Measurements from ENCODE around the gene ZC3H6. TPM values are rescaled to one million over a fixed set of nuclear protein-coding genes. Genes with fewer than 3 reads are reported as not detected.
"Not testable (repeated sequence)": the region's sequence is repeated elsewhere in the genome, so short reads cannot be mapped to it uniquely, and the experiment has no call there.

ZC3H6 gene
- total and polyA plus RNA-seq, 12 donors: 2.5 to 19.0 (median 9.5) TPM

- H3K4me3 ChIP-seq: no peak overlapping the region
- H3K9me3 ChIP-seq (replicated peaks in 1 of 3): no peaks in the 10 kb centered on the region
- no peaks in the 10 kb centered on the region for H3K27me3 ChIP-seq
- WGBS, 4 donors: 89 to 91% (median 91%) methylated on average over 30 of the region's 30 CpGs
- no peaks in the 10 kb centered on the region for H3K36me3 ChIP-seq (replicated peaks in 1 of 2)
- intact Hi-C loops (cut with DNase I): no loop called here
- no peak overlapping the region for H3K27ac ChIP-seq
- TF ChIP-seq CTCF (IDR thresholded peaks at IDR 0.05): no peak
- no peak for TF ChIP-seq POLR2A (IDR thresholded peaks at IDR 0.05)
- H3K4me1 ChIP-seq (replicated peaks in 1 of 2): no peaks in the 10 kb centered on the region
- DNase-seq: no peak
These were observed 69.9 kb downstream of the ZC3H6 start for GRCh38 chr2:112345030-112346027.

- intact Hi-C loops (cut with DNase I); H3K36me3 ChIP-seq (replicated peaks in 1 of 2); H3K27me3 ChIP-seq; H3K4me3 ChIP-seq; H3K4me1 ChIP-seq (replicated peaks in 1 of 2); DNase-seq; H3K9me3 ChIP-seq (replicated peaks in 1 of 3); H3K27ac ChIP-seq: not testable (repeated sequence)
- WGBS, 4 donors: 76 to 89% (median 83%) methylated on average over 2 of the region's 2 CpGs
These were observed 76.9 kb downstream of the ZC3H6 start for GRCh38 chr2:112352292-112352691.

DNA sequence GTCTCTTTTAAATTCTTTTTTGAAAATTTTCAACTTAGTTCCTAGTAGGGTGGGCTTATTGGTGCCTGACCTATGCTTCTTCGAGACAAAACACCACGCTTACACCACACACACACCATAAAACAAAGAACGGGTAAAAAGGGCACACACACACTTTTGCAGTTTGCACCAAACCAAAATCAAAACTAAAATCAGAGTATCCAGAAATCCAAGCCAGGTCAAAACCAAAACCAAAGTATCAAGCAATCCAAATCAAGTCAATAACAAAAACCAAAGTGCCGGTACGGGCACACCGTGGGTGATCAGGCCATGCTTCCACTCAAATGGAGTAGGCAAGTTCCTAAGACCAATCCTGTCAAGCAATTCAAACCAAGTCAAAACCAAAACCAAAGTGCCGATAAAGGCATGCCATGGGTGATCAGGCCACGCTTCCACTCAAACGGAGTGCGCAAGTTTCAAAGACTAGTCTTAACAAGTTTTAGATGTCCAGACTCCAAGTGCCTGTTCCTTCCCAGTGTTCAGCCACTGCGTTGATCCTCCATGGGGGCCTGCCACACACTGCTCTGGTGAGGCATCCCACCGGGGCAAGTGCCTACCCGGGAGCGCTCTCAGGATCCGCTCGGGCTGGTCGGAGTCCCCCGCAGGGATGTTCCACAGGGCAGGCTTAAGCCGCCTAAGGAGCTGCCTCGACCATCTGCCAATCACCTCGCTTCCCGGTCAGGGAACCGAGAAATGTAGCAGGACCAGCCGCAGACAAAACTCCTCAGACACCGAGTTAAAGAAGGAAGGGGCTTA, 77.6 kb downstream of the ZC3H6 start:
- WGBS, 4 donors: 91 to 95% (median 94%) methylated on average over 6 to 15 of the region's 25 CpGs
- H3K27ac ChIP-seq; intact Hi-C loops (cut with DNase I); H3K4me1 ChIP-seq (replicated peaks in 1 of 2); H3K4me3 ChIP-seq; H3K27me3 ChIP-seq; H3K36me3 ChIP-seq (replicated peaks in 1 of 2); H3K9me3 ChIP-seq (replicated peaks in 1 of 3); DNase-seq: not testable (repeated sequence)

DNA sequence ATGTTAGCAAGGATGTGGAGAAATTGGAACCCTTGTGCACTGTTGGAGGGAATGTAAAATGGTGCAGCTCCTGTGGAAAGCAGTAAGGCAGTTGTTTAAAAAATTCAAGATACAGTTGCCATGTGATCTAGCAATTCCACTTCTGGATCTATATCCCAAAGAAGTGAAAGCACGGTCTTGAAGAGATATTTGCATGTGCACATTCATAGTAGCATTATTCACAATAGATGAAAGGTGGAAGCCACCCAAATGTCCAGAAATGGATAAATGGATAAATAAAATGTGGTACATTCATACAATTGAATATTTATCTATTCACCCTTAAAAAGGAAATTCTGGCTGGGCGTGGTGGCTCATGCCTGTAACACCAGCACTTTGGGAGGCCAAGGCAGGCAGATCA, 78.9 kb downstream of the ZC3H6 start:
- H3K9me3 ChIP-seq (replicated peaks in 1 of 3); DNase-seq; H3K4me1 ChIP-seq (replicated peaks in 1 of 2); intact Hi-C loops (cut with DNase I); H3K36me3 ChIP-seq (replicated peaks in 1 of 2); H3K4me3 ChIP-seq; H3K27me3 ChIP-seq; H3K27ac ChIP-seq: not testable (repeated sequence)
- whole genome bisulfite sequencing, 4 donors: 88 to 97% (median 92%) methylated on average over 2 of the region's 2 CpGs

DNA sequence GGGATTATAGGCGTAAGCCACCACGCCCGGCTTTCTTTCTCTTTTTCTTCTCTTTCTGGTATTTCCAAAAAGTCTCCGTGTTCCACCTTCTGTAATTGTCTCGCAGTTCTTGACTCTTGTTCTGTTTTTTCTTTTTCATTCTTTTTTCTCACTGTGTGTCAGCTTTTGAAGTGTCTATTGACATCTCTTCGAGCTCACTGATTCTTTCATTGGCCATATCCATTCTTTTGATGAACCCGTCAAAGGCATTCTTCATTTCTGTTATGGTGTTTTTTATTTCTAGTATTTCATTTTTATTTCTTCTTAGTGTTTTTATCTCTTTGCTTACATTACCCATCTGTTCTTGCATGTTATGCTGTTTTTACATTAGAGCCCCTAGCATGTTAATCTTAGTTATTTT, 84.7 kb downstream of the ZC3H6 start:
- H3K4me1 ChIP-seq (replicated peaks in 1 of 2); H3K27me3 ChIP-seq; H3K36me3 ChIP-seq (replicated peaks in 1 of 2); H3K4me3 ChIP-seq; H3K9me3 ChIP-seq (replicated peaks in 1 of 3); intact Hi-C loops (cut with DNase I); DNase-seq; H3K27ac ChIP-seq: not testable (repeated sequence)
- 94 to 97% (median 96%) methylated on average over 7 of the region's 7 CpGs for WGBS, 4 donors

Small RNA genes within 50 kb of the gene (small RNA-seq; reads per million reads assigned to genes)
- 0 reads per million in 2 donors for gene AC115115.1

Other genes starting within 250 kb of the ZC3H6 start
- 10 to 100 TPM; 21.5 to 37.5 (median 33.1) TPM for gene TMEM87B, start 220.3 kb upstream of the ZC3H6 start, total RNA-seq
- gene TMEM87B, start 220.3 kb upstream of the ZC3H6 start, polyA plus RNA-seq: 10 to 100 TPM in 2 of 3 donors, 1 to 10 TPM in 1; 8.9 to 28.3 (median 13.5) TPM
- gene FBLN7, start 137.2 kb upstream of the ZC3H6 start, total RNA-seq: 10 to 100 TPM in 2 of 9 donors, 1 to 10 TPM in 6, under 1 TPM in 1; 0.50 to 12.6 (median 9.3) TPM
- 1 to 10 TPM in 2 of 3 donors, under 1 TPM in 1; 0.95 to 2.2 (median 2.1) TPM for gene FBLN7, start 137.2 kb upstream of the ZC3H6 start, polyA plus RNA-seq
- 10 to 100 TPM in 4 of 9 donors, 1 to 10 TPM in 4, under 1 TPM in 1; 0.85 to 16.5 (median 8.2) TPM for gene ZC3H8, start 20.6 kb upstream of the ZC3H6 start, total RNA-seq
- 10 to 100 TPM in 1 of 3 donors, 1 to 10 TPM in 2; 3.0 to 17.4 (median 6.9) TPM for gene ZC3H8, start 20.6 kb upstream of the ZC3H6 start, polyA plus RNA-seq
- gene RGPD8, start 158.0 kb downstream of the ZC3H6 start, total RNA-seq: 10 to 100 TPM in 7 of 9 donors, 1 to 10 TPM in 2; 3.7 to 23.6 (median 11.9) TPM
- 1 to 10 TPM in 2 of 3 donors, under 1 TPM in 1; 0.44 to 4.8 (median 1.0) TPM for gene RGPD8, start 158.0 kb downstream of the ZC3H6 start, polyA plus RNA-seq
- gene TTL, start 206.6 kb downstream of the ZC3H6 start, total RNA-seq: 10 to 100 TPM in 8 of 9 donors, 1 to 10 TPM in 1; 6.3 to 24.5 (median 19.2) TPM
- gene TTL, start 206.6 kb downstream of the ZC3H6 start, polyA plus RNA-seq: 10 to 100 TPM in 2 of 3 donors, 1 to 10 TPM in 1; 9.7 to 17.5 (median 13.7) TPM